Progenitor cell of endocrine pancreas (in vitro differentiated cells): ENCODE measurements around the gene PRC1. TPM values are rescaled to one million over a fixed set of nuclear protein-coding genes. Genes with fewer than 3 reads are reported as not detected.

ENCODE experiments used
- DNase-seq: peaks from one replicate; pipeline ENCODE4 v3.0.0; 2021; ENCODE audit warnings: low spot score; ENCODE audit not compliant: unreplicated experiment
- H3K27ac Mint-ChIP-seq: 2 replicates; pipeline ENCODE4 v1.8.0; 2021; ENCODE audit warnings: mild to moderate bottlenecking, moderate library complexity, mixed read lengths
- H3K27me3 Mint-ChIP-seq: 2 replicates; pipeline ENCODE4 v1.8.0; 2021; ENCODE audit warnings: mixed read lengths
- H3K36me3 Mint-ChIP-seq: 2 replicates; pipeline ENCODE4 v1.8.0; 2022; ENCODE audit warnings: mixed read lengths; ENCODE audit not compliant: insufficient read depth
- H3K4me1 Mint-ChIP-seq: 2 replicates; pipeline ENCODE4 v1.8.0; 2021; ENCODE audit warnings: low read depth, mixed read lengths
- H3K4me3 Mint-ChIP-seq: 2 replicates; pipeline ENCODE4 v1.8.0; 2021; ENCODE audit warnings: low read depth, mild to moderate bottlenecking, moderate library complexity, mixed read lengths
- H3K9me3 Mint-ChIP-seq: 2 replicates; pipeline ENCODE4 v1.8.0; 2021; ENCODE audit warnings: low read depth, mixed read lengths
- total RNA-seq: library from RNA; stranded (reverse); gene quantifications from 2 replicates; pipeline ENCODE4 v1.2.1, GENCODE V29; 2021
- TF ChIP-seq, protein P1 (sequence below): fragments of 200-600 bp; sonication (generic); IDR thresholded peaks from one replicate; pipeline ENCODE4 v1.5.0; 2021; ENCODE audit warnings: antibody characterized with exemption, mild to moderate bottlenecking; ENCODE audit not compliant: unreplicated experiment

PRC1 gene
- total RNA-seq, 1 donor from 2014 or later = 79.1 TPM

DNA sequence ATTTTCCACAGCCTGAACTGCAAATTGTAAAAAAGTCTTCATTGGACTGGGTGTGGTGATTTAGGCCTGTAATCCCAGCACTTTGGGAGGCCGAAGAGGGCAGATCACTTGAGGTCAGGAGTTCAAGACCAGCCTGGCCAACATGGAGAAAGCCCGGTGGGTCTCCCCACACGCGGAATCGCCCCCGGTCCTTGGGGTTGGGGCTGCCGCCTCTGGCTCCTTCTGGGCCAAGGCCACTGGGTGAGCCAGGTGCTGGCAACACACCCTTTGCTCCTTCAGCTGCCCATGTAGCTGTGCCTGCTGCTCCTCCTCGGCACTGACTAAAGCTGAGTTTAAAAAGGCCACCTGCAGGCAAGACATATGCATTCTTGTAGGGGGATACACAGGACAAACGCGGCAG lies 37.5 kb upstream of the PRC1 start:
- no peak overlapping the region for H3K4me3 Mint-ChIP-seq
- no peak overlapping the region for H3K27ac Mint-ChIP-seq
- H3K27me3 Mint-ChIP-seq = peaks cover 18% of the 10 kb centered on the region
- H3K36me3 Mint-ChIP-seq = no peaks in the 10 kb centered on the region
- H3K9me3 Mint-ChIP-seq = no peaks in the 10 kb centered on the region
- DNase-seq = no peak
- H3K4me1 Mint-ChIP-seq = peaks cover 3% of the 10 kb centered on the region
- TF ChIP-seq, protein P1, sequence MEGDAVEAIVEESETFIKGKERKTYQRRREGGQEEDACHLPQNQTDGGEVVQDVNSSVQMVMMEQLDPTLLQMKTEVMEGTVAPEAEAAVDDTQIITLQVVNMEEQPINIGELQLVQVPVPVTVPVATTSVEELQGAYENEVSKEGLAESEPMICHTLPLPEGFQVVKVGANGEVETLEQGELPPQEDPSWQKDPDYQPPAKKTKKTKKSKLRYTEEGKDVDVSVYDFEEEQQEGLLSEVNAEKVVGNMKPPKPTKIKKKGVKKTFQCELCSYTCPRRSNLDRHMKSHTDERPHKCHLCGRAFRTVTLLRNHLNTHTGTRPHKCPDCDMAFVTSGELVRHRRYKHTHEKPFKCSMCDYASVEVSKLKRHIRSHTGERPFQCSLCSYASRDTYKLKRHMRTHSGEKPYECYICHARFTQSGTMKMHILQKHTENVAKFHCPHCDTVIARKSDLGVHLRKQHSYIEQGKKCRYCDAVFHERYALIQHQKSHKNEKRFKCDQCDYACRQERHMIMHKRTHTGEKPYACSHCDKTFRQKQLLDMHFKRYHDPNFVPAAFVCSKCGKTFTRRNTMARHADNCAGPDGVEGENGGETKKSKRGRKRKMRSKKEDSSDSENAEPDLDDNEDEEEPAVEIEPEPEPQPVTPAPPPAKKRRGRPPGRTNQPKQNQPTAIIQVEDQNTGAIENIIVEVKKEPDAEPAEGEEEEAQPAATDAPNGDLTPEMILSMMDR = no peak

DNA sequence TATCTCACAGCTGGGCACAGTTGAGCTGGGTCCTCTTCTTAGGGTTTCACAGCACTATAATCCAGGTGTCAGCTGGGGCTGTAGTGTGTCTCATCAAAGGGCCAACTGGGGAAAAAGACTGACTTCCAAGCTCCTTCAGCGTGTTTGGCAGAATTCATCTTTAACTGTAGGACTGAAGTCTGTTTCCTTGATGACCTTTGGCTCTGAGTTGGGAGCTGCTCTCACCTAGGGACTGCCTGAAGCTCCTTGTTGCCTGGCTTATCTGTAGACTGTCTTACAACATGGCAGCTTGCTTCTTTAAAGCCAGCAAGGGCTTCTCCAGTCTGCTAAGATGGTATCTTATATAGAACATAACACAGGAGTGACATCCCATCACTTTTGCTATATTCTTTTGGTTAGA lies 33.3 kb upstream of the PRC1 start:
- Mint-ChIP-seq H3K36me3 (no peaks in the 10 kb centered on the region), H3K4me3 (no peak overlapping the region), H3K9me3 (no peaks in the 10 kb centered on the region), H3K27me3 (no peaks in the 10 kb centered on the region), H3K4me1 (peaks cover 4% of the 10 kb centered on the region), H3K27ac (no peak overlapping the region)
- DNase-seq = no peak
- TF ChIP-seq, protein P1 = no peak

DNA sequence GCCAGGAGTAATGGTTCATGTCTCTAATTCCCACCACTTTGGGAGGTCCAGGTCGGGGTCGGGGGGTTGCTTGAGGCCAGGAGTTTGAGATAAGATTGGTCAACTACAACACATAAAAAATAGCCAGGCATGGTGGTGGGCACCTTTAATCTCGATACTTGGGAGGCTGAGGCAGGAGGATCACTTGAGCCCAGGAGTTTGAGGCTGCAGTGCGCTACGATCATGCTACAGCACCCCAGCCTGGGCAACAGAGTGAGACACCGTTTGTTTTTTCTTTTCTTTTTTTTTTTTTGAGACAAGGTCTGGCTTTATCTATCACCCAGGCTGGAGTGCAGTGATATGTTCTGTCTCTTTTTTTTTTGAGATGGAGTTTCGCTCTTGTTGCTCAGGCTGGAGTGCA lies 29.4 kb upstream of the PRC1 start:
- Mint-ChIP-seq H3K4me3 (peak overlapping the region; percentile 5), H3K4me1 (peaks cover 18% of the 10 kb centered on the region), H3K9me3 (no peaks in the 10 kb centered on the region), H3K27me3 (no peaks in the 10 kb centered on the region), H3K36me3 (no peaks in the 10 kb centered on the region), H3K27ac (no peak overlapping the region)
- TF ChIP-seq, protein P1 = no peak
- no peak for DNase-seq

DNA sequence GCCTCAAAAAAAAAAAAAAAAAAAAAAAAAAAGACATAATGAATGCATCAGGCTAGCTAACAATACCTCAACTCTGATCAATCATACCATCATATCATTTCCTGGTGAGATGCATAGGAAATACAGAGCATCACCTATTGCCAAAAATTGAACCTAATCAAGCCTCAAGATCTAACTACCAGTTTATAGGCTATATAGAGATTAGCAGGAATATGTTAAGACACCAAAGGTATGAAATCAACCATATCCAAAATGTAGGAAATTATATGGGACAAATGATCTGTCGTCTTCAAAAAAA lies 28.4 kb upstream of the PRC1 start:
- Mint-ChIP-seq H3K27me3 (no peaks in the 10 kb centered on the region), H3K36me3 (no peaks in the 10 kb centered on the region), H3K9me3 (no peaks in the 10 kb centered on the region), H3K4me1 (peaks cover 19% of the 10 kb centered on the region), H3K27ac (peak overlapping the region; percentile 93), H3K4me3 (peak overlapping the region; percentile 98)
- no peak for DNase-seq
- TF ChIP-seq, protein P1 = no peak

DNA sequence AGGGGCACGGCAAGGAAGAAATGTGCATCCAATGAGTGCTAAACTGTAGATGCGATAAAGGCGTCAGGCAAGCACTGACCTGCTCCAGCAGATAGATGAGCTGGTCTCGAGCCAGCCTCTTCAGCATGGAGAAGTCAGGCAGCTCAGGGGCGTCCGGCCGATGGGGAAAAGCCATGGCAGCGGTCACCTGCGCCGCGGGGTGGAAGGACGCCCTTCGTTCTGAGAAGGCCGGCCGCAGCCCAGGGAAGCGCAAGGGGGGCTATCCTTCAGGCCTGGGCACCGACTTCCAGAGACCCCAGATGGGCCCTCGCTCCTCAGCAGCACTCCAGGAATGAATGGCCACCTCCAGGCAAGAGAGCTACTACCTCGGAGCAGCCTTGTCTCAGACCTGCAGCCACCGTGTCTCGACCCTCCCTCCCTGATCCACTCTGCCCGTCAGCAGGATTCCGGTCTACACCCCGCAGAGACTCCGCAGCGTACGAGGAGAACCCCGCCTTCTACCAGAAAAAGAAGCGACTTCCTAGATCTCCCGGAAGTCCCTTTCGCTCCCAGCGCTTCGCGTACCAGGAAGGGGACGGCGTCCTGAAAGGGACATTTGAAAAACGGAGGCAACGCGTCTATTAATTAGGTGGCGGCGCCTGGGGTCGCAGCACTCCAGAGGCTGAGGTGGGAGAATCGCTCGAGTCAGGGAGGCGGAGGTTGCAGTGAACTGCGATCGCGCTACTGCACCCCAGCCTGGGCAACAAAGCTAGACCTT lies 27.9 kb upstream of the PRC1 start, which contains the start of gene VPS33B:
Gene VPS33B, minus strand, starts transcription at position 520 of the 757 bp plus-strand sequence. Its CDS starts 345 bp downstream, at position 175.
- peak within 1 kb of the TSS; percentile 93 for H3K27ac Mint-ChIP-seq
- H3K9me3 Mint-ChIP-seq = no peaks in the 10 kb centered on the region
- H3K27me3 Mint-ChIP-seq = no peaks in the 10 kb centered on the region
- TF ChIP-seq, protein P1 = peak; percentile 9
- peaks cover 19% of the 10 kb centered on the region for H3K4me1 Mint-ChIP-seq
- peak; percentile 67 for DNase-seq
- H3K4me3 Mint-ChIP-seq = peak within 1 kb of the TSS; percentile 98
- peaks cover 2% of the 10 kb centered on the region for H3K36me3 Mint-ChIP-seq
